ENCODE measurements around the gene MYH9.

DNA sequence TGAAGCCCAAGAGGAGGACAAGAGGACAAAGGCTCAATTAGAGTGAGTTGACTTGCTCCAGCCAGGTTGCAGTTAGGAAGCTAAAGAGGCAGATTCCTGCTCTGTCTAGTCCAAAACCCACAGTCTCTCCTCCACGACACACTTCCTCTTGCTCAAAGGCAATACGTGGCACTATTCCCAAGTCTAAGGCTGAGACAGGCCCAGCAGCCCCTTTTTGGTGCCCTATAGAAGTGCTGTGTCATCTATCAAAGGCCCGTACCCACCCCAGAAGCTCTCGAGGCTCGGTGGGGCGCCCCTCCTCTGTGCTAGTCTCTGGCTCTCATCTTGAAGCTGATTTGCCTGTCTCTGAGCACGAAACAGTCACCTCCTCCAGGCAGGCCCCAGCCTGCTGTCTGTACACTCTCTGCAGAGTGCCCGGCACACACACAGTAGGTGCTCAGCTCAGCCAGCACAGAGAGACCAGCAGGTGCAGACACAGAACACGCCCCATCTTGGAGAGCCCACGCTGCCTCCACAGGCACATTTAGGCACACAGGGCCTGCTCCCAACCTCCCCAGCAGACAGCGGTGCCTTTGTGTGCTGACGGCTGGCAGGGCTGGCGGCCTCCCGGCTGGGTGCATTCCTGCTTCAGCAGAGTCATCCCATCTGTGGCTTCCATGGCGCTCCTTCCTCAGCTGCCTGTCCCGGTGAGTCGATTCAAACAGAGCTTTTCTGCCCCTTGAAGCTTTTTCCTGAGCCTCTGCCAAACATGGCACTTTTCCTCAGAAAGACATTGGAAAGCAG is 52.8 kb downstream of the MYH9 start:
- TF ChIP-seq EZH2 (IDR thresholded peaks at IDR 0.05; ENCODE audit: borderline replicate concordance, low read depth, low read length, poor library complexity, severe bottlenecking): no peak
- no peak for TF ChIP-seq CTCF (conservative IDR thresholded peaks at IDR 0.05; ENCODE audit: low read depth, low read length)

Data from A673 (cell line).